ENCODE measurements around the gene TNKS1BP1.
A peak's percentile ranks its signal among the peaks of the same experiment; 100 is the strongest.

Gene TNKS1BP1

DNA sequence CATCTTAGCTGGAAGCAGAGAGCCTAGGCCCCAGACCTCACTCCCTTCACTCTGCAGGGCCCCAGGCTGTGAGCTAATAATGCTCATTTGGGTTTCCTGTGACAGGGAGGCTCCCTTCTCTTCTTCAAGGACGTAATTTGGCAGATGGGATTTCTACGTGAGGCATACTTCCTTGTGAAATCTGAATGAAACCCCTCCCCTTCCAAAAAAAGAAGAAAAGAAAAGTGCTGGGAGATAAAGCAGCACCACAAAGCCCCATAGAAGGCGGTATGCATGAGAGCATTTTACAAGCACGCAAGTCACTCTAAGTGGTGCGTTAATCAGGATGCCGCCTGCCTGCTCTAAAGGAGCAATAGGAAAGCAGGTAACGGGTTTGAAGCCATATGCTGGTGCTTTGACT, 19.1 kb upstream of the TNKS1BP1 start:
- H3K27ac ChIP-seq: no peak overlapping the region
- TF ChIP-seq, protein P1, sequence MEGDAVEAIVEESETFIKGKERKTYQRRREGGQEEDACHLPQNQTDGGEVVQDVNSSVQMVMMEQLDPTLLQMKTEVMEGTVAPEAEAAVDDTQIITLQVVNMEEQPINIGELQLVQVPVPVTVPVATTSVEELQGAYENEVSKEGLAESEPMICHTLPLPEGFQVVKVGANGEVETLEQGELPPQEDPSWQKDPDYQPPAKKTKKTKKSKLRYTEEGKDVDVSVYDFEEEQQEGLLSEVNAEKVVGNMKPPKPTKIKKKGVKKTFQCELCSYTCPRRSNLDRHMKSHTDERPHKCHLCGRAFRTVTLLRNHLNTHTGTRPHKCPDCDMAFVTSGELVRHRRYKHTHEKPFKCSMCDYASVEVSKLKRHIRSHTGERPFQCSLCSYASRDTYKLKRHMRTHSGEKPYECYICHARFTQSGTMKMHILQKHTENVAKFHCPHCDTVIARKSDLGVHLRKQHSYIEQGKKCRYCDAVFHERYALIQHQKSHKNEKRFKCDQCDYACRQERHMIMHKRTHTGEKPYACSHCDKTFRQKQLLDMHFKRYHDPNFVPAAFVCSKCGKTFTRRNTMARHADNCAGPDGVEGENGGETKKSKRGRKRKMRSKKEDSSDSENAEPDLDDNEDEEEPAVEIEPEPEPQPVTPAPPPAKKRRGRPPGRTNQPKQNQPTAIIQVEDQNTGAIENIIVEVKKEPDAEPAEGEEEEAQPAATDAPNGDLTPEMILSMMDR (conservative IDR thresholded peaks at IDR 0.05): no peak

DNA sequence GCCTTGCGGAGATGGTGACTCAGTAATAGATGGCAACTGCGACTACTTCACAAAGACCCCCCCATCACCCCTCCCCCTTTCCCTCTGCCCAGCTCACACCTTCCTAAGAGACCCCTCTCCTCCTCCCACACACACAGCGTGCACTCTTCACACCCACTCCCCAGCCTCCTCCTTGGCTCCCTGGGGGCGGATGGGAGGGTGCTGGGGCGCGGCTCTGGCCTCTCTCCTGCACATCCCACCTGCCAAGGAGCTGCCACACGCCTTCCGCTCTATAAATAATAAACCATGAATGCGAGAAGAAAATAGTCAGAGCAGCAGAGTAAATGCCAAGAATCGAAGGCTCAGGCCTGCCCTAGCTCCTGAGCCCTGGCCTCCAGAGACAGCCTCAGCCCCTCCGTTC, 17.9 kb upstream of the TNKS1BP1 start:
- H3K27ac ChIP-seq: no peak overlapping the region
- TF ChIP-seq, protein P1 (conservative IDR thresholded peaks at IDR 0.05): no peak

DNA sequence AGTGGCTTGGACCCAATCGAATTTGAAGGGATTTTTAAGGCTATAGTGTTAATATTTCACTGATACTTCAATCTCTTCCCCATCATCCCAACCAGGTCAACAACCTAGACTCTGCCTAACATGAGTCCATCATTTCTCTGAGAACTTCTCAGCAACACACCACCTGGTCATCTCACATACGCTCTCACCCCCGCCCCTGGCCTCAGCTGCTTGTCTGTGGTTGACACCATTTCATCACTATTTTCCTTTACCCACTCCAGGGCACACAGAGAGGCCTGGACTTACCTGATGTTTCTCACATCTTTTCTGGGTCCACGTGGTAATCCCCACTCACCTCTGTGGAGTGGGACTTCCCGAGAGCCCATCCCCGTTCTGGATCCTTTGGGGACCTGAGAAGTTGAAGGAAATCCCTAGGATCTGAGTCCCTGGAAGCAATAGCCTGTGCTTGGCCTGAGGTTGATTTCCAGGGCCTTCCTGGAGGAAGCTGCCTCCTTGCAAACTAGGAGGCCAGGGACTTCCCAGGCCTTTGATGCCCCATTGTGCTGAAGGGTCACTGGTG, 16.6 kb upstream of the TNKS1BP1 start:
- TF ChIP-seq, protein P1 (conservative IDR thresholded peaks at IDR 0.05): no peak
- H3K27ac ChIP-seq: no peak overlapping the region

DNA sequence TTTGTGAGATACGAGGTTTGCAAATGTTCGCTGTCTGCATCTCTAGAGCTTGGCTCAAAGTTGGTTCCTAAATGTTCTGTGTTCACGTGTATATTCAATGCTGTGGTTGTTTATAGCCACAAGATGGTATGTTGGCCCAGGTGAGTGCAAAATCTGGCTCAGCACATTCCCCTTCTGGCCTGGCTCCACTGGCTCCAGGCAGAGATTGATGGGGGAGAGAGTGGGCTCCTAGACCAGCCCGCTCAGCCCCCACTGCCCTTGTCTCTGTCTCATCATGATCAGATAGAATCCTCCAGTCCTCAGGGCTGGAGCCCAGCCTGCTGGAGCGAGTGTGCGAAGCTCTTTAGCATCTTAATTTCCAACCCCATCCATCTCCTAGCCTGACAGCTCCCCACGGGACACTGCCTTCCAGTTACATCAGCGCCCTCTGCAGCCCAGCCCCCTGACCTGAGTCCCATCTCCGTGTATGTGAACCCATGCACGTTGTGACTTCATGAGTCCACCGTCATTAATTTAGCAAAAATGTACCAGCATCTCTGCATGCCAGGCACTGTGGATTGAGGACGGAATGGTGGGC, 15.4 kb upstream of the TNKS1BP1 start:
- H3K27ac ChIP-seq: no peak overlapping the region
- TF ChIP-seq, protein P1 (conservative IDR thresholded peaks at IDR 0.05): 0 out of 2 replicates have a peak, but pooled peaks have one; percentile 14

DNA sequence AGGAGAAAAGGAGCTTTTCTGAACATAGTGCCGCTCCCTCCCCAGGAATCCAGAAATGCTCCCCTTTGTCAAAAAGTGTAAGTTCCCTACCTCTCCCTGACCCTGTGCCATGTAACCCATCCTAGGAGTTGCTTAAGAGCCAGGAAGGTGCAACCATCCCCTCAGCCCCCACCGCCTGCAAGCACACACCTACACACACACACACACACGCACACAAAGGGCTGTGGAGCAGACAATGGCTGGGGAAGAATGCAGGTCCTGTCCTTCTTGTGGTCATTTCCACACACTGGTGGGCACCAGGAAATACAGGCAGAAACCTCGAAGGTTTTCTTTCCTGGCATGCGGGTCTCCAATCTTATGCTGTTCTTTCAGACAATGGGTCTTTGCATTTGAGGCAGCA, 14.6 kb upstream of the TNKS1BP1 start:
- no peak overlapping the region for H3K27ac ChIP-seq
- TF ChIP-seq, protein P1 (conservative IDR thresholded peaks at IDR 0.05): no peak

DNA sequence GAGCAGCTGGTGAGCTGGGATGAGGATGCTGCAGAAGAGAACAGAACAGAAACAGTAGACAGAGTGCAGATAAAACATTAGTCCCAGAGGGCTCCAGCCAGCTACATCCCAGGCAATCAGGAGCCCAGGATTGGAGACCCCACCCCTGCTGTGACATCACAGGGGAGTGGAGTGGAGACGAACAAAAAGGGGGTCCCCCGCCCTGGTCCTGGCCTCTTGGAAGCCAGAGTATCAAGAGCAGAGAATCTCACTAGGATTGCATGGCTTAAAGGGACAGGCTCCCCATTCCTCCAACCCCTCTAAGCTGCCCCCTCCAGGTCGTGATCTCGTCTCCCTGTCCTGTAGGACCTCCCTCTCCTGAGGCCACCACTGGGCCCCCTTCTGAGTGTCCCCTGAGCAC, 13.4 kb upstream of the TNKS1BP1 start, which contains the start of gene P2RX3:
Gene P2RX3, plus strand, starts transcription at position 211 of the 400 bp plus-strand sequence. CDS start 199 bp downstream, outside the sequence.
- TF ChIP-seq, protein P1 (conservative IDR thresholded peaks at IDR 0.05): no peak
- H3K27ac ChIP-seq: no peak within 1 kb of the TSS

DNA sequence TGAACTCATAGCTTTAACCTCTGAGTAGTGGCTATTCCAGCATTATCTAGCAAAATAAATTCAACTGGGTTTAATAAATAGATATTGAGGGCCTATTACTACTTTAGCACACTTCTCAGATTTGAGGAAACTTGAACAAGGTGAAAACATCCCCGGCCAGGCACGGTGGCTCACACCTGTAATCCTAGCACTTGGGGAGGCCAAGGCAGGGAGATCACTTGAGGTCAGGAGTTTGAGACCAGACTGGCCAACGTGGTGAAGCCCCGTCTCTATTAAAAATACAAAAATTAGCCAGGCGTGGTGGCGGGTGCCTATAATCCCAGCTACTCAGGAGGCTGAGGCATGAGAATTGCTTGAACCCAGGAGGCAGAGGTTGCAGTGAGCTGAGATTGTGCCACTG, 12.1 kb upstream of the TNKS1BP1 start:
- peak overlapping the region; percentile 93 for H3K27ac ChIP-seq

DNA sequence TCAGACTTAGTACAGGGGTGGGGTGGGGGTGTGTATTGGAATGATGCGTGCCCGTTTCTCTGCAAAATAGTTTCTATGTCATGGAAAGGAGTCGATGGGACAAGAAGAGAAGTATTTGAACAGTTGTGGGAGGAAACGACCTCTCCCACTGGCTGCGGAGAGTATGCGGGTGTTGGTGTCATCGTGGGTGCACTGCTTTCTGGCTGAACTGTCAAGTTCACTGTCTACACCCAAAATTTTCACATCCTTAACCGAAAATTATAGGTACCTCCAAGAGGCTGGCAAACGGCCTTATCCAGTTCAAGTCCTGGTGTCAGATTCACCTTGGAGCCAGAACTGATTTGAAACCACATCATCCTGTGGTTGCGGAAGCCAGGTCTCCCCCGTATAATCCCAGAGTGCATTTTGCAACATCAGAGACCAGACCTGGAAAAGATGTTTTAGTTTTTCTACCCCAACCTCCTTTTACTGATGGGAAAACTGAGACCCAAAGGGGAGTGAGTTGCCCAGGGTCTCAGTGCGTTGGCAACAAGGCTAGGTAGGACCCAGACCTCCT, 11.4 kb upstream of the TNKS1BP1 start:
- TF ChIP-seq, protein P1 (conservative IDR thresholded peaks at IDR 0.05): no peak
- H3K27ac ChIP-seq: peak overlapping the region; percentile 93

Measured in VCaP (cell line).